HK-2 (cell line): ENCODE measurements around the gene CIITA.

ENCODE experiments used
- DNase-seq: peaks from one replicate; pipeline ENCODE4 v3.0.0-alpha.2; 2018; ENCODE audit not compliant: unreplicated experiment

Gene CIITA

DNA sequence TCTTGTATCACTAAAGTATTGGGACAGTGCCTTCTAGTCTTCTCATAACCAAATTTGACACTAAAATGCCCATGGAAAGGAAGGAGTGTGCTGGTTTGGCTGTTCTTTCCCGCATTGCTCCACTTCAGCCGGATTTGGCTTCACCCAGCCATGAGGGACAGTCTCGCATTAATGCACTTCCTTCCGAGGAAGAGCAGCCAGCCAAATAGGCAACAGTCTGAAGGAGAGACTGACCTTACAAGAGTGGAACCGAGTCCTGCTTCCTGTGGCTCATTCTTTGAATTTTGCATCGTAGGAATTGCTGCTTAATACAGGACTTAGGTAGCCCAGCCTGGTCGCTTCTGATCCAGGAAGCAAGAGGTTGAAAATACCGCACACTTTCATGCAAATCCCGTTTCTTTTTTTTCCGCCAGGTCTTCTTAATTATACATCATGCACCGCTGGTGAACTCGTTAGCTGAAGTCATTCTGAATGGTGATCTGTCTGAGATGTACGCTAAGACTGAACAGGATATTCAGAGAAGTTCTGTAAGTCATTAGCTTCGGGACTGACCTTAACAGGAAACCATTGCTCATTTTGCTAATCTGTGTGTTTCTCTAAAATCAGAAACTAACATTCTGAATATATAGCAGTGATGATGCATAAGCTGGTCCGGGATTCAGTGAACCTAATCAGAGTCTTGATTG is 105.6 kb downstream of the CIITA start:
- no peak for DNase-seq

DNA sequence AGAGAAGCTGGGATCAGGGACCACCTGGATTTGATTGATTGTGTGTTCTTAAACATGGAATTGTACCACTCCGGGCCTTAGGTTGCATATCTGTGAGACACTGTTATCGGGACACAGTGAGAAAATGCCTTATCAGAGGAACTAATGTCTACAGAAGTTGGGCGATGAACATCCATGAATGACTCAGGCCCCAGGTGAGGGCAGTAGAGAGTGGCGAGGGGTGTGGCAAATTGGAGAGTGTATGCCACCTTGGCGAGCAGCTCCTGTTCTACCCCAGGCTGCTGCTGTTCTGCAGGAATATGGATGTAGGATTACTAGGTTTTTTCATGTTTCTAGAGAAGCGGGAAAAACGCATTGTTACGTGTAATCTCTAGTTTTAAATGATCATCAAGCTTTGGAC is 106.2 kb downstream of the CIITA start:
- no peak for DNase-seq

DNA sequence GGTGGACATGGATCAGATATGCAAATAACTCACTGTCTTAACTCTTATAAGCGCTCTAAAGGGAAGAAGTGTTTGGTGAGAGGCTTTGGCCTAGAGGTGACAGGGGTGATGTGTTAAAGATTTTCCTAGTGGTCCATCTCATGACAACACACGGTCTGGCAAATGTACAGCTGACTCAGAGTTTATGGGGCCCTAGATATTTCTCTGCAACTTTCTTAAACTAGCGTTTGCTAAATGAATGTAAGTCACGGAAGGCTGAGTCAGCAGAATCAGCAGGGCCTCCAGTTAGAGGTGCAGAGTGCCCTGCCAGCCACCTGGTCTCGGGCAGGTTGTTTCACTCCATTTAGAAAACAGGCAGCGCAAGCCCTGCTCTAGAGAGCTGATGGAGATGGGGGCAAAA is 107.5 kb downstream of the CIITA start:
- DNase-seq, result no peak
